ENCODE measurements around the gene MITD1. TPM values are rescaled to one million over a fixed set of nuclear protein-coding genes. Genes with fewer than 3 reads are reported as not detected.

MITD1 gene
- total and polyA plus RNA-seq, 2 of the 13 experiments (the other 11 are each of a cell fraction or from before 2014, with no cell fraction given): 17.8 to 43.7 TPM

GRCh38 chr2:99180755-99181623 lies at the start of gene MITD1, which contains the start of gene MRPL30 (continued):
- TF ChIP-seq GMEB2 (CRISPR knock-in tag; IDR thresholded peaks at IDR 0.05; ENCODE audit: low read depth) (peak; percentile 75), ZNF496 (CRISPR knock-in tag; IDR thresholded peaks at IDR 0.05; ENCODE audit: insufficient replicate concordance) (no peak), SP4 (CRISPR knock-in tag; IDR thresholded peaks at IDR 0.05) (peak; percentile 92), GPN1 (CRISPR knock-in tag; IDR thresholded peaks at IDR 0.05; ENCODE audit: borderline replicate concordance) (0 out of 2 replicates have a peak, but pooled peaks have one; percentile 16), NR2F6 (IDR thresholded peaks at IDR 0.05) (peak; percentile 48), NR2F6 (CRISPR knock-in tag; IDR thresholded peaks at IDR 0.05) (peak; percentile 77), NPAS2 (CRISPR knock-in tag; IDR thresholded peaks at IDR 0.05; ENCODE audit: borderline replicate concordance) (no peak), MTERF4 (CRISPR knock-in tag; IDR thresholded peaks at IDR 0.05) (peak; percentile 91), ZNF17 (CRISPR knock-in tag; IDR thresholded peaks at IDR 0.05) (no peak), ZNF331 (CRISPR knock-in tag; IDR thresholded peaks at IDR 0.05) (peak; percentile 90), MAF1 (CRISPR knock-in tag; IDR thresholded peaks at IDR 0.05; ENCODE audit: borderline replicate concordance) (peak; percentile 93; the same call in 1 of the 2 replicates), NFATC3 (CRISPR knock-in tag; IDR thresholded peaks at IDR 0.05) (peak; percentile 99), SP1 (IDR thresholded peaks at IDR 0.05) (no peak), SP1 (CRISPR knock-in tag; IDR thresholded peaks at IDR 0.05) (peak; percentile 96), ZNF30 (CRISPR knock-in tag; IDR thresholded peaks at IDR 0.05) (no peak; the same call in 1 of the 2 replicates), ZNF7 (CRISPR knock-in tag; IDR thresholded peaks at IDR 0.05) (no peak), ETV6 (CRISPR knock-in tag; conservative IDR thresholded peaks at IDR 0.05) (peak; percentile 99), ZMAT5 (CRISPR knock-in tag; IDR thresholded peaks at IDR 0.05; ENCODE audit: borderline replicate concordance, low read depth) (no peak), ARNTL (CRISPR knock-in tag; IDR thresholded peaks at IDR 0.05) (peak; percentile 76; the same call in 1 of the 2 replicates), POLR2AphosphoS5 (IDR thresholded peaks at IDR 0.05; ENCODE audit: low read depth, low read length) (peak; percentile 97), ARID5B (CRISPR knock-in tag; IDR thresholded peaks at IDR 0.05) (peak; percentile 87), ZNF24 (IDR thresholded peaks at IDR 0.05) (0 out of 2 replicates have a peak, but pooled peaks have one; percentile 44), ZSCAN5A (CRISPR knock-in tag; IDR thresholded peaks at IDR 0.05; ENCODE audit: borderline replicate concordance) (peak; percentile 78; the same call in 1 of the 2 replicates)

Data from HepG2 (cell line).